K562 (cell line): Measurements from ENCODE around the gene ANKRD61.

ENCODE experiments used
- ATF2 ChIP-seq: sonication (generic); formaldehyde crosslinking; IDR thresholded peaks from 2 replicates; pipeline ENCODE4 v1.8.1; 2022; ENCODE audit warnings: missing genetic modification reagents
- BRD4 ChIP-seq: fragments of 200-600 bp; sonication (generic); IDR thresholded peaks from 2 replicates; pipeline ENCODE4 v1.6.1; 2017; ENCODE audit warnings: inconsistent platforms
- CTCF ChIP-seq, 3 experiments: IDR thresholded peaks in 2 of 3; conservative IDR thresholded peaks in 1 of 3; 2 replicates each; pipeline ENCODE4 v1.5.1; 2011 to 2012; ENCODE audit warnings: low read length in 3 of 3, mild to moderate bottlenecking in 3 of 3, control low read depth in 2 of 3, improper control_type of control experiment in 1 of 3, inconsistent platforms in 1 of 3, low read depth in 1 of 3, mixed read lengths in 1 of 3, moderate library complexity in 1 of 3; ENCODE audit not compliant: insufficient read depth in 2 of 3
- FOXJ3 ChIP-seq: sonication (generic); formaldehyde crosslinking; IDR thresholded peaks from 2 replicates; pipeline ENCODE4 v1.4.0; 2020; ENCODE audit warnings: mild to moderate bottlenecking, missing genetic modification reagents
- HNRNPK ChIP-seq: fragments of 200-400 bp; formaldehyde crosslinking; IDR thresholded peaks from one replicate; pipeline ENCODE4 v1.6.1; 2018; ENCODE audit warnings: mild to moderate bottlenecking, low read depth, low read length; ENCODE audit not compliant: poor library complexity, severe bottlenecking
- LCOR ChIP-seq: sonication (generic); formaldehyde crosslinking; IDR thresholded peaks from 2 replicates; pipeline ENCODE4 v1.8.0; 2022; ENCODE audit warnings: mild to moderate bottlenecking, missing genetic modification reagents
- MYC ChIP-seq, 2 experiments: fragments of 250-450 bp in 1 of 2; sonication (Bioruptor Pico) in 1 of 2; IDR thresholded peaks; 2 replicates each; pipeline versions ENCODE4 v1.5.1 to v1.6.1; 2012 to 2021; ENCODE audit warnings: low read depth in 2 of 2, borderline replicate concordance in 1 of 2, improper control_type of control experiment in 1 of 2, low read length in 1 of 2, mild to moderate bottlenecking in 1 of 2, moderate library complexity in 1 of 2
- POLR2A ChIP-seq: fragments of 450-650 bp; conservative IDR thresholded peaks from 2 replicates; pipeline ENCODE4 v1.6.1; 2016
- PTTG1 ChIP-seq: fragments of 450-650 bp; IDR thresholded peaks from 2 replicates; pipeline ENCODE4 v1.6.1; 2016; ENCODE audit warnings: low read depth, mild to moderate bottlenecking, missing genetic modification characterization, missing compliant biosample characterization
- SIN3A ChIP-seq, 2 experiments: fragments of 150-350 bp in 1 of 2; IDR thresholded peaks; 2 replicates each; pipeline ENCODE4 v1.6.1; 2011 to 2016; ENCODE audit warnings: borderline replicate concordance in 2 of 2, low read depth in 2 of 2, low read length in 2 of 2, mild to moderate bottlenecking in 2 of 2, moderate library complexity in 2 of 2; ENCODE audit not compliant: control insufficient read depth in 1 of 2
- SP2 ChIP-seq: IDR thresholded peaks from 2 replicates; pipeline ENCODE4 v1.6.1; 2011; ENCODE audit warnings: mild to moderate bottlenecking, low read depth, low read length, moderate library complexity; ENCODE audit not compliant: poor library complexity, severe bottlenecking; ENCODE audit errors: extremely low read depth
- ZNF232 ChIP-seq: sonication (generic); formaldehyde crosslinking; IDR thresholded peaks from 2 replicates; pipeline ENCODE4 v1.8.0; 2022; ENCODE audit warnings: mild to moderate bottlenecking, missing genetic modification reagents
- TF ChIP-seq, protein P1 (sequence below), 2 experiments: fragments of 200-800 bp in 1 of 2; sonication (Bioruptor generic) in 1 of 2; sonication (generic) in 1 of 2; formaldehyde crosslinking in 1 of 2; IDR thresholded peaks in 1 of 2; conservative IDR thresholded peaks in 1 of 2; 2 replicates each; pipeline versions ENCODE4 v1.5.0 to v1.6.1; 2016 to 2020; ENCODE audit warnings: missing compliant biosample characterization in 1 of 2, missing genetic modification characterization in 1 of 2, missing genetic modification reagents in 1 of 2

DNA sequence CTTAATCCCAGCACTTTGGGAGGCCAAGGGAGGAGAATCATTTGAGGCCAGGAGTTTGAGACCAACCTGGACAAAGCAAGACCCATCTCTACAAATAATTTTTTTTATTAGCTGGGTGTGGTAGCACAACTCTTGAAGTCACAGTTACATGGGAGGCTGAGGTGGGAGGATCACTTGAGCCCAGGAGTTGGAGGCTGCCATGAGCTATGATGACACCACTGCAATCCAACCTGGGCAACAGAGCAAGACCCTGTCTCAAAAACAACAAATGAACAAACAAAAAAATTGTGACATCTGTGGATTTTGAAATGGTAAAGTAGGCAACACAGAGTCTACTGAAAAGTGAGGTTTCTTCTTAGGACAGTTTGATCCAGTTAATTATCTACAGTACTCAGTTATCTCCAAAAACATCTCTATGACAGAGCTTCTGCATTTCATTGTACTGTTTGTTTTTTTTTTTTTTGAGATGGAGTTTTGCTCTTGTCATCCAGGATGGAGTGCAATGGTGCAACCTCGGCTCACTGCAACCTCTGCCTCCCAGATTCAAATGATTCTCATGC lies 3.3 kb upstream of the ANKRD61 start:
- TF ChIP-seq HNRNPK (no peak), PTTG1 (tag) (no peak), CTCF (IDR thresholded peaks at IDR 0.05 in 2 of 3, conservative IDR thresholded peaks at IDR 0.05 in 1 of 3; ENCODE audit: insufficient read depth in 2 of 3, low read depth in 1 of 3, low read length in 3 of 3) (no peak), ATF2 (CRISPR knock-in tag) (no peak), SIN3A (IDR thresholded peaks at IDR 0.05; ENCODE audit: borderline replicate concordance in 2 of 2, control insufficient read depth in 1 of 2, low read depth in 2 of 2, low read length in 2 of 2) (no peak), LCOR (CRISPR knock-in tag) (no peak), POLR2A (no peak), ZNF232 (CRISPR knock-in tag) (no peak), FOXJ3 (CRISPR knock-in tag) (no peak), SP2 (no peak), BRD4 (no peak), MYC (IDR thresholded peaks at IDR 0.05; ENCODE audit: low read depth, low read length) (no peak), MYC (CRISPR knock-in tag; IDR thresholded peaks at IDR 0.05; ENCODE audit: borderline replicate concordance, low read depth) (no peak)
- TF ChIP-seq, protein P1, sequence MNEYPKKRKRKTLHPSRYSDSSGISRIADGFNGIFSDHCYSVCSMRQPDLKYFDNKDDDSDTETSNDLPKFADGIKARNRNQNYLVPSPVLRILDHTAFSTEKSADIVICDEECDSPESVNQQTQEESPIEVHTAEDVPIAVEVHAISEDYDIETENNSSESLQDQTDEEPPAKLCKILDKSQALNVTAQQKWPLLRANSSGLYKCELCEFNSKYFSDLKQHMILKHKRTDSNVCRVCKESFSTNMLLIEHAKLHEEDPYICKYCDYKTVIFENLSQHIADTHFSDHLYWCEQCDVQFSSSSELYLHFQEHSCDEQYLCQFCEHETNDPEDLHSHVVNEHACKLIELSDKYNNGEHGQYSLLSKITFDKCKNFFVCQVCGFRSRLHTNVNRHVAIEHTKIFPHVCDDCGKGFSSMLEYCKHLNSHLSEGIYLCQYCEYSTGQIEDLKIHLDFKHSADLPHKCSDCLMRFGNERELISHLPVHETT (CRISPR knock-in tag; conservative IDR thresholded peaks at IDR 0.05 in 1 of 2, IDR thresholded peaks at IDR 0.05 in 1 of 2), result no peak
